Measurements from ENCODE around the gene CA14. TPM values are rescaled to one million over a fixed set of nuclear protein-coding genes. Genes with fewer than 3 reads are reported as not detected.

Gene CA14
- total RNA-seq, 1 experiment from 2014 or later: not detected

- no peak overlapping the region for H3K27ac Mint-ChIP-seq (ENCODE audit: unreplicated experiment)
- TF ChIP-seq CTCF (IDR thresholded peaks at IDR 0.05; ENCODE audit: insufficient read depth in 1 of 2, low read depth in 1 of 2, low read length in 1 of 2, severe bottlenecking in 1 of 2, unreplicated experiment in 1 of 2): no peak
- H3K27me3 Mint-ChIP-seq (ENCODE audit: insufficient read depth, unreplicated experiment): no peaks in the 10 kb centered on the region
- POLR2A ChIA-PET: no interaction called here
- H3K4me3 ChIP-seq (ENCODE audit: low read depth, low read length): no peak overlapping the region
- intact Hi-C loops (cut with micrococcal nuclease; ENCODE audit: unreplicated experiment): no loop called here
- H3K4me1 ChIP-seq: peaks cover 13% of the 10 kb centered on the region
- H3K36me3 ChIP-seq (ENCODE audit: control insufficient read depth, insufficient read depth, low read length): no peaks in the 10 kb centered on the region
- CTCF ChIA-PET: no interaction called here
- peaks cover 25% of the 10 kb centered on the region for H3K4me1 Mint-ChIP-seq (ENCODE audit: low read depth, unreplicated experiment)
- no peaks in the 10 kb centered on the region for H3K9me3 Mint-ChIP-seq (ENCODE audit: unreplicated experiment)
- no peaks in the 10 kb centered on the region for H3K27me3 ChIP-seq (replicated peaks; ENCODE audit: control insufficient read depth, insufficient read depth, low read length)
- no peak for DNase-seq
- BruUV-seq (replicated peaks): no TSS peak
- no peaks in the 10 kb centered on the region for H3K9me3 ChIP-seq
- peaks cover 12% of the 10 kb centered on the region for H3K36me3 Mint-ChIP-seq (ENCODE audit: insufficient read depth, unreplicated experiment)
- H3K4me3 Mint-ChIP-seq (ENCODE audit: unreplicated experiment): no peak overlapping the region
Measured at GRCh38 chr1:150237746-150238145, 19.8 kb upstream of the CA14 start.

- ChIA-PET POLR2A (no interaction called here), CTCF (no interaction called here)
- intact Hi-C loops (cut with micrococcal nuclease; ENCODE audit: unreplicated experiment): no loop called here
- H3K4me3 ChIP-seq (ENCODE audit: low read depth, low read length): no peak overlapping the region
- no peaks in the 10 kb centered on the region for H3K36me3 ChIP-seq (ENCODE audit: control insufficient read depth, insufficient read depth, low read length)
- no peak for DNase-seq
- no peaks in the 10 kb centered on the region for H3K4me1 Mint-ChIP-seq (ENCODE audit: low read depth, unreplicated experiment)
- no peaks in the 10 kb centered on the region for H3K9me3 Mint-ChIP-seq (ENCODE audit: unreplicated experiment)
- no peaks in the 10 kb centered on the region for H3K27me3 Mint-ChIP-seq (ENCODE audit: insufficient read depth, unreplicated experiment)
- H3K36me3 Mint-ChIP-seq (ENCODE audit: insufficient read depth, unreplicated experiment): no peaks in the 10 kb centered on the region
- no peaks in the 10 kb centered on the region for H3K27me3 ChIP-seq (replicated peaks; ENCODE audit: control insufficient read depth, insufficient read depth, low read length)
- no peak overlapping the region for H3K4me3 Mint-ChIP-seq (ENCODE audit: unreplicated experiment)
- no TSS peak for BruUV-seq (replicated peaks)
- TF ChIP-seq CTCF (IDR thresholded peaks at IDR 0.05; ENCODE audit: insufficient read depth in 1 of 2, low read depth in 1 of 2, low read length in 1 of 2, severe bottlenecking in 1 of 2, unreplicated experiment in 1 of 2): no peak
- no peak overlapping the region for H3K27ac Mint-ChIP-seq (ENCODE audit: unreplicated experiment)
- H3K9me3 ChIP-seq: no peaks in the 10 kb centered on the region
- no peaks in the 10 kb centered on the region for H3K4me1 ChIP-seq
Measured at GRCh38 chr1:150243003-150243402, 14.6 kb upstream of the CA14 start.

- TF ChIP-seq CTCF (IDR thresholded peaks at IDR 0.05; ENCODE audit: insufficient read depth in 1 of 2, low read depth in 1 of 2, low read length in 1 of 2, severe bottlenecking in 1 of 2, unreplicated experiment in 1 of 2): no peak
- POLR2A ChIA-PET: no interaction called here
Measured at GRCh38 chr1:150249936-150250335, 7.6 kb upstream of the CA14 start.

More at GRCh38 chr1:150249936-150250335, 7.6 kb upstream of the CA14 start:
- H3K4me3 Mint-ChIP-seq (ENCODE audit: unreplicated experiment): no peak overlapping the region
- Histone ChIP-seq H3K4me1 (no peaks in the 10 kb centered on the region), H3K9me3 (no peaks in the 10 kb centered on the region), H3K27me3 (replicated peaks; ENCODE audit: control insufficient read depth, insufficient read depth, low read length) (no peaks in the 10 kb centered on the region), H3K36me3 (ENCODE audit: control insufficient read depth, insufficient read depth, low read length) (no peaks in the 10 kb centered on the region), H3K4me3 (ENCODE audit: low read depth, low read length) (no peak overlapping the region)
- no peaks in the 10 kb centered on the region for H3K36me3 Mint-ChIP-seq (ENCODE audit: insufficient read depth, unreplicated experiment)
- H3K27me3 Mint-ChIP-seq (ENCODE audit: insufficient read depth, unreplicated experiment): no peaks in the 10 kb centered on the region
- DNase-seq: no peak
- no TSS peak for BruUV-seq (replicated peaks)
- CTCF ChIA-PET: no interaction called here
- no peaks in the 10 kb centered on the region for H3K4me1 Mint-ChIP-seq (ENCODE audit: low read depth, unreplicated experiment)
- no peaks in the 10 kb centered on the region for H3K9me3 Mint-ChIP-seq (ENCODE audit: unreplicated experiment)
- intact Hi-C loops (cut with micrococcal nuclease; ENCODE audit: unreplicated experiment): no loop called here
- no peak overlapping the region for H3K27ac Mint-ChIP-seq (ENCODE audit: unreplicated experiment)

Measured in Caco-2 (cell line).